Spleen (tissue), 11 donors: Measurements from ENCODE around the gene MOK. TPM values are rescaled to one million over a fixed set of nuclear protein-coding genes. Genes with fewer than 3 reads are reported as not detected.

Experiments
- DNase-seq: peaks from one replicate; pipeline ENCODE4 v3.0.0-alpha.2; 2020
- H3K27ac ChIP-seq, 8 donors: fragments of 200-600 bp; sonication (generic) in 7 of 8; 1 replicate in 4 of 8; 2 replicates in 4 of 8; pipeline versions ENCODE4 v1.5.0 to v1.8.0; 2016 to 2021; ENCODE audit warnings: inconsistent platforms in 4 of 8, mild to moderate bottlenecking in 4 of 8, moderate library complexity in 1 of 8
- H3K27me3 ChIP-seq, 7 donors: fragments of 200-600 bp; sonication (generic) in 6 of 7; replicated peaks in 1 of 7; 1 replicate in 4 of 7; 2 replicates in 3 of 7; pipeline versions ENCODE4 v1.5.0 to v1.8.0; 2016 to 2021; ENCODE audit warnings: inconsistent platforms in 3 of 7, mild to moderate bottlenecking in 1 of 7
- H3K36me3 ChIP-seq, 6 donors: fragments of 200-600 bp; sonication (generic) in 5 of 6; 1 replicate in 4 of 6; 2 replicates in 2 of 6; pipeline versions ENCODE4 v1.5.0 to v1.8.0; 2016 to 2021; ENCODE audit warnings: inconsistent platforms in 2 of 6
- H3K4me1 ChIP-seq, 6 donors: fragments of 200-600 bp; sonication (generic) in 5 of 6; 1 replicate in 3 of 6; 2 replicates in 3 of 6; pipeline versions ENCODE4 v1.5.0 to v1.8.0; 2016 to 2021; ENCODE audit warnings: inconsistent platforms in 3 of 6
- H3K4me3 ChIP-seq, 8 donors: fragments of 200-600 bp; sonication (generic) in 7 of 8; 1 replicate in 4 of 8; 2 replicates in 4 of 8; pipeline versions ENCODE4 v1.5.0 to v1.8.0; 2016 to 2021; ENCODE audit warnings: inconsistent platforms in 4 of 8, mild to moderate bottlenecking in 4 of 8, moderate library complexity in 2 of 8
- H3K9me3 ChIP-seq, 8 donors: fragments of 200-600 bp; sonication (generic) in 7 of 8; 1 replicate in 4 of 8; 2 replicates in 4 of 8; pipeline versions ENCODE4 v1.5.0 to v1.8.0; 2016 to 2021; ENCODE audit warnings: inconsistent platforms in 4 of 8
- CTCF ChIP-seq, 11 experiments: fragments of 200-600 bp in 7 of 11; fragments of 450-650 bp in 4 of 11; sonication (generic) in 4 of 11; IDR thresholded peaks in 8 of 11; conservative IDR thresholded peaks in 3 of 11; 1 replicate in 7 of 11; 2 replicates in 4 of 11; pipeline versions ENCODE4 v1.4.0 to v1.8.0; 2016 to 2021; ENCODE audit warnings: antibody characterized with exemption in 11 of 11, inconsistent platforms in 4 of 11, mild to moderate bottlenecking in 1 of 11
- POLR2A ChIP-seq, 3 donors: fragments of 450-650 bp; IDR thresholded peaks; one replicate each; pipeline ENCODE4 v1.5.1; 2017; ENCODE audit warnings: antibody characterized with exemption in 3 of 3, mild to moderate bottlenecking in 1 of 3
- POLR2AphosphoS5 ChIP-seq, 3 donors: sonication (generic); formaldehyde crosslinking; IDR thresholded peaks; one replicate each; pipeline ENCODE4 v1.5.1; 2017; ENCODE audit warnings: antibody characterized with exemption in 3 of 3
- WGBS, 5 donors: extraction: QIAGEN DNeasy Blood & Tissue Kit in 3 of 5; methylation state at CpG; one replicate each; pipeline versions ENCODE4 v1.1.5 to v1.1.7; 2013 to 2018; 5-methylcytosine and 5-hydroxymethylcytosine counted together
- intact Hi-C: fragments of 100-400 bp; cut with DNase I; formaldehyde crosslinking; loops from one replicate; pipeline ENCODE4 v1.15.0; 2023; ENCODE audit warnings: low total_unique reads
- polyA plus RNA-seq, 3 donors: library from polyadenylated mRNA; stranded (reverse); fragments of 200-250 nt; gene quantifications; one replicate each; pipeline ENCODE4 v1.2.1, GENCODE V29; 2013
- total RNA-seq, 7 donors: library from RNA; depleted of rRNA in 3 of 7; stranded (reverse); fragments of >200 nt in 3 of 7; fragmentation: NEBNext Ultra II Directional in 4 of 7; extraction: Animal tissue kit (Norgen Biotek cat#: 25700) in 4 of 7; gene quantifications; one replicate each; pipeline versions ENCODE4 v1.1.0 to v1.2.1, GENCODE V29; 2016 to 2021
- donor health status: healthy with polysubstance abuse.
- donor health status: DM: no; HTN: no; CAD: no; lungs with moderate emphysema.
- donor health status: DM: no; HTN: no; CAD: no.
- donor health status: Bipolar disorder and iron deficiency.
- donor health status: healthy.
- donor health status: DM: no; HTN: no; CAD: no.
- donor health status: DM: yes; HTN: yes; CAD: no.

MOK gene
- total and polyA plus RNA-seq, 10 donors: 4.1 to 12.2 (median 9.9) TPM

- peak overlapping the region in 4 of 8 donors; percentile 9 to 50 (median 30) for H3K27ac ChIP-seq
- H3K27me3 ChIP-seq: no peaks in the 10 kb centered on the region
- peak overlapping the region in 3 of 8 donors; percentile 12 to 48 (median 21) for H3K4me3 ChIP-seq
- peak; percentile 90 for DNase-seq
- H3K4me1 ChIP-seq: peaks cover 0 to 11% (median 8%) of the 10 kb centered on the region in 6 donors
- H3K36me3 ChIP-seq: no peaks in the 10 kb centered on the region
- intact Hi-C loops: loop anchor here (10.0 kb wide), 1 partner anchor 79 kb away; the partner anchor contains the start of gene ZNF839
- peak in 2 of 3 donors; percentile 21 to 24 for TF ChIP-seq POLR2AphosphoS5 (IDR thresholded peaks at IDR 0.05)
- TF ChIP-seq POLR2A (IDR thresholded peaks at IDR 0.05): no peak
- peak; percentile 48 to 89 (median 80) for TF ChIP-seq CTCF (IDR thresholded peaks at IDR 0.05 in 8 of 11, conservative IDR thresholded peaks at IDR 0.05 in 3 of 11)
- WGBS, 5 donors: 44 to 52% (median 47%) methylated on average over 19 of the region's 19 CpGs
- no peaks in the 10 kb centered on the region for H3K9me3 ChIP-seq
Measured at GRCh38 chr14:102235275-102235897, 69.6 kb downstream of the MOK start.

GRCh38 chr14:102234331-102235264 is 70.4 kb downstream of the MOK start:
- intact Hi-C loops: loop anchor here (10.0 kb wide), 1 partner anchor 80 kb away; the partner anchor contains the start of gene ZNF839
- H3K9me3 ChIP-seq: no peaks in the 10 kb centered on the region
- peaks cover 0 to 11% (median 8%) of the 10 kb centered on the region in 6 donors for H3K4me1 ChIP-seq
- peak overlapping the region in 4 of 8 donors; percentile 9 to 50 (median 30) for H3K27ac ChIP-seq
- H3K36me3 ChIP-seq: no peaks in the 10 kb centered on the region
- peak overlapping the region in 3 of 8 donors; percentile 12 to 48 (median 21) for H3K4me3 ChIP-seq
- DNase-seq: peak; percentile 41
- no peaks in the 10 kb centered on the region for H3K27me3 ChIP-seq
- 62 to 77% (median 70%) methylated on average over 34 of the region's 34 CpGs for WGBS, 5 donors
- TF ChIP-seq POLR2A (IDR thresholded peaks at IDR 0.05) (no peak), POLR2AphosphoS5 (IDR thresholded peaks at IDR 0.05) (no peak), CTCF (IDR thresholded peaks at IDR 0.05 in 8 of 11, conservative IDR thresholded peaks at IDR 0.05 in 3 of 11) (no peak)

GRCh38 chr14:102233081-102233480 is 71.9 kb downstream of the MOK start:
- intact Hi-C loops: loop anchor here (10.0 kb wide), 1 partner anchor 82 kb away; the partner anchor contains the start of gene ZNF839
- no peaks in the 10 kb centered on the region for H3K9me3 ChIP-seq
- no peaks in the 10 kb centered on the region for H3K36me3 ChIP-seq
- no peak for DNase-seq
- H3K4me3 ChIP-seq: no peak overlapping the region
- H3K27me3 ChIP-seq: no peaks in the 10 kb centered on the region
- H3K27ac ChIP-seq: no peak overlapping the region
- TF ChIP-seq CTCF (IDR thresholded peaks at IDR 0.05 in 8 of 11, conservative IDR thresholded peaks at IDR 0.05 in 3 of 11): no peak
- TF ChIP-seq POLR2A (IDR thresholded peaks at IDR 0.05): no peak
- TF ChIP-seq POLR2AphosphoS5 (IDR thresholded peaks at IDR 0.05): no peak
- WGBS, 5 donors: 81 to 92% (median 90%) methylated on average over 6 of the region's 6 CpGs
- H3K4me1 ChIP-seq: peaks cover 0 to 11% (median 8%) of the 10 kb centered on the region in 6 donors
